ENCODE measurements around the gene STKLD1.

The STKLD1 gene

DNA sequence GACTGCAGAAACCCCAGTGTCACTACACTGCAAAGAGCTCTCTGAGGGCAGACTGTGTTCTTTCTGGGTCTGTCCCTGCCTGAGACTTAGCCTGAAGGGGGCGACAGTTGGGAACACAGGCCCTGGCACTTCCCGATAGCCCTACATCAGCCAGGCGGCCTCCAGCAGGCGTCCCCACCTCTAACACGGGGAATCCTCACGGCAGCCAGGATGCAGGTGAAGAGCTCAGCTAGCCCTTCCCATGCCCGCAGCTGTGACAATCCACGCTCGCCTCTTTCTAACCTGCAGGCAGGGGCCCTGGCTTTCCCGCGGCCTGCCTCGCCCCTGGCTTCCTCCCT is 34.1 kb upstream of the STKLD1 start:
- no peak overlapping the region for H3K4me3 ChIP-seq (ENCODE audit: low read depth, low read length)
- TF ChIP-seq, protein P1, sequence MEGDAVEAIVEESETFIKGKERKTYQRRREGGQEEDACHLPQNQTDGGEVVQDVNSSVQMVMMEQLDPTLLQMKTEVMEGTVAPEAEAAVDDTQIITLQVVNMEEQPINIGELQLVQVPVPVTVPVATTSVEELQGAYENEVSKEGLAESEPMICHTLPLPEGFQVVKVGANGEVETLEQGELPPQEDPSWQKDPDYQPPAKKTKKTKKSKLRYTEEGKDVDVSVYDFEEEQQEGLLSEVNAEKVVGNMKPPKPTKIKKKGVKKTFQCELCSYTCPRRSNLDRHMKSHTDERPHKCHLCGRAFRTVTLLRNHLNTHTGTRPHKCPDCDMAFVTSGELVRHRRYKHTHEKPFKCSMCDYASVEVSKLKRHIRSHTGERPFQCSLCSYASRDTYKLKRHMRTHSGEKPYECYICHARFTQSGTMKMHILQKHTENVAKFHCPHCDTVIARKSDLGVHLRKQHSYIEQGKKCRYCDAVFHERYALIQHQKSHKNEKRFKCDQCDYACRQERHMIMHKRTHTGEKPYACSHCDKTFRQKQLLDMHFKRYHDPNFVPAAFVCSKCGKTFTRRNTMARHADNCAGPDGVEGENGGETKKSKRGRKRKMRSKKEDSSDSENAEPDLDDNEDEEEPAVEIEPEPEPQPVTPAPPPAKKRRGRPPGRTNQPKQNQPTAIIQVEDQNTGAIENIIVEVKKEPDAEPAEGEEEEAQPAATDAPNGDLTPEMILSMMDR (IDR thresholded peaks at IDR 0.05; ENCODE audit: insufficient read depth, low read length, missing control alignments) = no peak
- POLR2A ChIA-PET = no interaction called here
- DNase-seq (ENCODE audit: low read depth, low spot score) = no peak
- CTCF ChIA-PET = interaction anchor here (1.0 to 1.2 kb wide), 3 partner anchors 12 to 25 kb away, joined by 3 to 5 read pairs (median 3); no protein-coding TSS in a partner anchor

GRCh38 chr9:133342570-133342969 is 33.6 kb upstream of the STKLD1 start:
- TF ChIP-seq, protein P1 (IDR thresholded peaks at IDR 0.05; ENCODE audit: insufficient read depth, low read length, missing control alignments) = peak; percentile 15
- POLR2A ChIA-PET = no interaction called here
- H3K4me3 ChIP-seq (ENCODE audit: low read depth, low read length) = no peak overlapping the region
- DNase-seq (ENCODE audit: low read depth, low spot score) = no peak
- CTCF ChIA-PET = interaction anchor here (0.8 to 1.2 kb wide), 4 partner anchors 8 to 18 kb away, joined by 3 read pairs; no protein-coding TSS in a partner anchor

GRCh38 chr9:133344071-133344470 is 32.1 kb upstream of the STKLD1 start:
- no peak for DNase-seq (ENCODE audit: low read depth, low spot score)
- no peak overlapping the region for H3K4me3 ChIP-seq (ENCODE audit: low read depth, low read length)
- CTCF ChIA-PET = interaction anchor here (1.1 to 1.6 kb wide), 4 partner anchors 12 to 158 kb away, joined by 3 to 7 read pairs (median 4); partner anchors contain the start of gene SURF1
- TF ChIP-seq, protein P1 (IDR thresholded peaks at IDR 0.05; ENCODE audit: insufficient read depth, low read length, missing control alignments) = no peak
- POLR2A ChIA-PET = no interaction called here

DNA sequence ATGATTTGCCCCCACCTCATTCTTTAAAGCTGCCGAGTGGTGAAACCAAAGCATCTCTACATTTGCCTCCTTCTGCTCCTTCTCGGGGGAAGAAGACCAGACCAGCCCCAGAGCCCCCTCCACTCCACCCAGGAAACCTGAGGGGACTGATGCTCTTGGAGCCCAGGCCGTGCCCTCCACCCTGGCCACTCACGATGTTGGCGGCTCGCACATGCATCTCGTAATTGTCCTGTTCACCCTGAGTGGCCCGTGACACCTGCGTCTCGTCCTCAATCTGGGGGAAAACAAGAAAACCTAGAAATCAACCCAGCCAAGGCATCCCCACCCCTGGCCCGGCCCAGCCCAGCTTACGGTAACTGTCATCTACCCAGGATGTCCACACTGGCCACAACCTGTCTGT is 31.2 kb upstream of the STKLD1 start:
- CTCF ChIA-PET = interaction anchor here (1.3 kb wide), 1 partner anchor 156 kb away, joined by 3 read pairs; no protein-coding TSS in a partner anchor
- no peak for DNase-seq (ENCODE audit: low read depth, low spot score)
- H3K4me3 ChIP-seq (ENCODE audit: low read depth, low read length) = no peak overlapping the region
- TF ChIP-seq, protein P1 (IDR thresholded peaks at IDR 0.05; ENCODE audit: insufficient read depth, low read length, missing control alignments) = no peak
- POLR2A ChIA-PET = no interaction called here

DNA sequence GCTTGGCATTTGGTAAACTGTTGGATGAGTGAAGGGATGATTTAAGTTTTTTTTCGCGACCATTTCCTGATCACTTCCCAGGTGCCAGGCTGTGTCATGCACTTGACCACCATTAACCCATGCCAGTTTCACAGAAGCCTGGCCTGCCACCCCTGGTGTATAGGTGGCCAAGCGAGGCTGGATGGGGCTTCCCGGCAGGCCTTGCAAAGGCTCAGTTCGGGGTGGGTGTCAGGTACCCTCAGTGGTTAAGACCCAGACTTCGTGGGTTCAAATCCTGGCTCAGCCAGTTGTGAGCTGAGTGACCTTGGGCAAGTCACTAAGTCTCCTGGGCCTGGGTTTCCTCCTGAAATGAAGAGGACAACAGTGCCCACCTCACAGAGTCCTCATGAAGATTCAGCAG is 30.6 kb upstream of the STKLD1 start:
- CTCF ChIA-PET = no interaction called here
- TF ChIP-seq, protein P1 (IDR thresholded peaks at IDR 0.05; ENCODE audit: insufficient read depth, low read length, missing control alignments) = no peak
- POLR2A ChIA-PET = no interaction called here
- H3K4me3 ChIP-seq (ENCODE audit: low read depth, low read length) = no peak overlapping the region
- DNase-seq (ENCODE audit: low read depth, low spot score) = no peak

- ChIA-PET CTCF (interaction anchor here (0.6 to 1.8 kb wide), 3 partner anchors 11 to 159 kb away, joined by 3 to 6 read pairs (median 6); partner anchors contain the start of genes SURF1 and SURF2), POLR2A (interaction anchor here (0.8 to 1.2 kb wide), 4 partner anchors 10 to 160 kb away, joined by 3 to 4 read pairs (median 4); partner anchors contain the start of genes SLC2A6, SURF1 and SURF2)
- H3K4me3 ChIP-seq (ENCODE audit: low read depth, low read length) = peak overlapping the region; percentile 96
- no peak for DNase-seq (ENCODE audit: low read depth, low spot score)
- TF ChIP-seq, protein P1 (IDR thresholded peaks at IDR 0.05; ENCODE audit: insufficient read depth, low read length, missing control alignments) = no peak
Observed at GRCh38 chr9:133346021-133346785, 30.0 kb upstream of the STKLD1 start.

Data from AG04449 (cell line).